ENCODE data around the gene STX11.
"Not testable (repeated sequence)": the region's sequence is repeated elsewhere in the genome, so short reads cannot be mapped to it uniquely, and the experiment has no call there.

The STX11 gene

DNA sequence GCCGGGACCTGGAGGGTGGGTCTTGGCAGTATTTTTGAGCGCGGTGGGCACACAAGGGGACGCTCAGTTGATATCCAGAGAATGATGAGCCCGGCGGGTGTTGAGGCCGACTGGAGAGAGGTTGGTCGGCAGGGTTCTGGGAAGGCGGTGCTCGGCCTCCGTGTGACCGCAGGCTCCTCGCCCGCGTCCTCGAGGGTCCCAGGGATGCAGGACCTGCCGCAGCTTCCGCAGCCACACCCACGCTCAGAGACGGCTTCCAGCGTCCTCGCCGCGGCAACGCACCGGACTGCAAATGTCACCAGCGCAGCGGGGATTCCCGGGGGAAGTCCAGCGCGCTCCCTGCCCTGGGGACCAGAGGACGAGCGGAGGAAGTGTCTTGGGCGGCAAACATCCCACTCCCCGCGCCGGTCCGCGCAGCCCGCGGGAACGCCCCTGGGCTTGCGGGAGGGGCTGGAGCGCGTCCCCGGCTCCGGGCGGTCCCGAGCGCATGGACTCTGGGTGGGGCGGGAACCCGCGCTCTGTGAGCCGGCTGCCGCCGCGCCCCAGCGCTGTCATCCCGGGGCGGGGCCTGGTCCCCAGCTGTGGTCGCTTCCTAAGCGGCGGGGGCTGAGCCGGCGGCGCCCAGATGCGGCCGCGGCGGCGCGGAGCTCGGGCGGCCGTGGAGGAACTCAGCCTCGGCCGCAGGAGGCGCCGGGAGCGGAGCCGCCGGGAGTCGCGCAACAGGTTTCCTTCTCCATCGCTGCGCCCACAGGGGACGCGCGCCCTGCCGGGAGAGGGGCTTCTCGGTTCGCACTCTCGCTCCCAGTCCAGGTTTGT lies at the start of gene STX11:
TSS of gene STX11 (plus strand) at position 624 of the 816 bp plus-strand sequence. CDS start 36,111 bp downstream, outside the sequence.
- peak; percentile 77 for DNase-seq

DNA sequence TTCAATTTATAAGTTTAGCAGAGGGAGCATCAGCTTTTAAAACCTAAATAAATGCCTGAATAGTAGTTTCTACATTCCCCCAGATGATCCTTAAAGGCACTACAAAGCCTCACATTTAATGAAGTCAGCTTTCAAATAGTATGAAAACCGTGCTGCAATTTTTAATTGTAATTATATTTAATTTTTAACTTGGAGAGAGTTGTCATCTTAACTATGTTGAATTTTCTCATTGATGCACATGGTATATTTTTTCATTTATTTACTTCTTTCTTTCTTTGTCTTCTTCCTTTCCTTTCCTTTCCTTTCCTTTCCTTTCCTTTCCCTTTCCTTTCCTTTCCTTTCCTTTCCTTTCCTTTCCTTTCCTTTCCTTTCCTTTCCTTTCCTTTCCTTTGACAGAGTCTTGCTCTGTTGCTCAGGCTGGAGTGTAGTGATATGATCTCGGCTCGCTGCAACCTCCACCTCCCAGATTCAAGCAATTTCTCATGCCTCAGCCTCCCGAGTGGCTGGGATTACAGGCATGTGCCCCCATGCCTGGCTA lies 47.2 kb upstream of the STX11 start:
- DNase-seq: no peak

DNA sequence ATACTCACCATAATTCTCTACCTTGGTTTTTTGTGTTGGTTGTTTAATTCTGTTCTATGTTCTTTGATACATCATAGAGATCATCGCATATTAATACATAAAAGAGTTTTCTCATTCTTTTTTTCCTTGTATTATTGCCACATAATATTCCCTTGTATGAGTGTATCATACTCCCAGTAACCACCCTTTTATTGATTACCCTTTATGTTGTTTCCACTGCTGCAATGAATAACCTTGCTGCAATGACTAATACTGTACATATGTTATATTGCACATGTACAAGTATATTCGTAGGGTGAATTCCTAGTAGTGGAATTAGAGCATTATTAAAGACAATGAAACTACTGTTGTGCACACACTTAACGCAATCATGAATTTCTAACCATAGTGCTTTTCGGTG lies 45.8 kb upstream of the STX11 start:
- DNase-seq: no peak

GRCh38 chr6:144104898-144105487 lies 45.3 kb upstream of the STX11 start:
- DNase-seq: no peak

DNA sequence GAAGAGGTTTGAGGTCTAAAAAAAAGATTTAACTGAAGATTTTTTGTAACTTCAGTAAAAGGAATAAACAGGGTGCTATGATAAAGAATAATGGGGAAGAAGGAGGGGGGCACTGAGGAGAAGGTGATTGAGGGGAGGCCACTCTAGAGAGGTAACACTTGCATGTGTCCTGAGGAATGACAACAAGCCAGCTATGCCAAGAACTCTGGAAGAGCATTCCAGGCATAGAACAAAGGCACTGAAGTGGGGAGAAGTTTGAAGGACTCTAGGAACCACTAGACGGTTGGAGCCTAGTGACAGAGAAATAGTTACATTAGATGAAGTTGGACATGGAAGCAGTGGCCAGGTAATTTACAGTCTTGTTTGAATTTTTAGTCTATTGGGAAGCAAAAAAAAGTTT lies 44.1 kb upstream of the STX11 start:
- no peak for DNase-seq

- DNase-seq: no peak
These were observed 40.1 kb upstream of the STX11 start for GRCh38 chr6:144110210-144110609.

DNA sequence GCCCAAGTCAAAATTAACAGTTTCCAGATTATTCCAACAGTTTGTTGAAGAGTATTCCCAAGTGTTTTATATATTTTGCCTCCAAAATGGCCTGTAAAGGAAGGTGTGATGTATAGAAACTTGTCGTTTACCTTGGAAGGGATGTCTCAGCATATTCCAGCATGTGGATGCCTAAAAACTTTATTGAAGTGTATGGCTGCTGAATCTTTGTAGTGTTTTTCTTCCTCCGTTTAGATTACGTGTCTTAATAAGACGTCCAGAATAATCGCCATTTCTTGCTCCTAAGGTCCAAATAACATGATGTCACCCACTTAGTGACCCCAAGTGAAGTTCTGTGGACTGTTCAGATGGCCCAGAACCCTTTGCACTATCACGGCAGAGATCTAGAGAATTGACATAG lies 37.0 kb upstream of the STX11 start:
- DNase-seq: no peak

- no peak for DNase-seq
These were observed 35.1 kb upstream of the STX11 start for GRCh38 chr6:144115219-144115618.

DNA sequence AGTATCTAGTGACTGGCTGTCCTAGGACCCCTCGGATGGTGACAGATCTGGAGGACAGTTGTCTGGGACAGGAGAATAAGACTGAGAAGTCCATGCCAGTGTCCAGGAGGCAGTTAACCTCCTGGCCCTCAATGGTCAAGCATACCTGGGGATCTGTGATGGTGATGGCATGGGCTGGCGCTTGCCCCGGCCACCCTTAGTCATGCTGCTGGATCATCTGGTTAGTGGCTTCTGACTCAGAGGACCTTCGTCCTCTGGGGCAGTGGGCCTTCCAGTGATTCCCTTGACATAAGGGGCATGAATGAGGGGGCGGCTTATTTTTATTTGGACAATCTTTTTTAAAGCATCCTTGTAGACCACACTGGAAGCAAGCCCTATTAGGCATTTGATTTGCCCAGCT lies 30.9 kb upstream of the STX11 start:
- no peak for DNase-seq

GRCh38 chr6:144122861-144123260 lies 27.5 kb upstream of the STX11 start:
- no peak for DNase-seq

GRCh38 chr6:144123421-144123820 lies 26.9 kb upstream of the STX11 start:
- DNase-seq: no peak

DNA sequence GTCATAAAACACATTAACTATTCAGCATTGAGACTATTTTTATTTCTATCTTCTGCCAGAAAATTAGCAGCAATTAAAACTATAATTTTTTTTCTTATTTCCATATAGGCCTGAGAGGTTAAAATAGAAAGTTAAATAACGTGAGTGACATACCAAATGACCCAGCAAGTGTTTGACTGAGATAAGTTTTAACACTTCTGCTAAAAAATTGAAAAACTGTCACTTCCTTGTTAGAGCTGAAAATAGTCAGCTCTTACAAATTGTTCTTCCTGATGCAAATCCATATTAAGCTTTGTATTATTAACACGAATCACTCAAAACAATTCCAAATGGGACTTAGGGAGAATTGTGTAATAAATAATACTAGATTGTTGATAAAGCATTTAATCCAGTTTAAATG lies 26.5 kb upstream of the STX11 start:
- no peak for DNase-seq

- no peak for DNase-seq
These were observed 23.2 kb upstream of the STX11 start for GRCh38 chr6:144127097-144127496.

- no peak for DNase-seq
These were observed 20.8 kb upstream of the STX11 start for GRCh38 chr6:144129469-144129868.

DNA sequence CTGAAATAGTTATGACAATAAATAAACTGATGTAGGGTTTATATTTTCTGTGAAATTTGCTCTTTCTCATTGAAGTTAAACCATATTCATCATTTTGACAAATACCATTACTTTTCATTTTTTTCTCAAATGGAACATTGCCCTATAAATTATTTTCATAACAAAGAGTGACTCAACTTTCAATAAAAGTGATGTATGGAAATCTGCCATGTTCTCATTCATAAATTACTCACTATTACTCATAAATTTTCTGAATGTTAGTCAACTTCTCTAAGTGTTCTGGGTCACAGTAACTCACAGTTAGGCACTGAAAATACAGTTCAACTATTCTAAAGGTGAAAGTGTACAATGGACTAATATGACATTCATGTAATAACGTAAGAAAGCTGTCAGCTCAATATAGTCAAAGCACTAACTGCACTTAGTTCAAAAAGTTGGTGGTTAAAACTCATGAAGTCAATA lies 19.0 kb upstream of the STX11 start:
- no peak for DNase-seq

DNA sequence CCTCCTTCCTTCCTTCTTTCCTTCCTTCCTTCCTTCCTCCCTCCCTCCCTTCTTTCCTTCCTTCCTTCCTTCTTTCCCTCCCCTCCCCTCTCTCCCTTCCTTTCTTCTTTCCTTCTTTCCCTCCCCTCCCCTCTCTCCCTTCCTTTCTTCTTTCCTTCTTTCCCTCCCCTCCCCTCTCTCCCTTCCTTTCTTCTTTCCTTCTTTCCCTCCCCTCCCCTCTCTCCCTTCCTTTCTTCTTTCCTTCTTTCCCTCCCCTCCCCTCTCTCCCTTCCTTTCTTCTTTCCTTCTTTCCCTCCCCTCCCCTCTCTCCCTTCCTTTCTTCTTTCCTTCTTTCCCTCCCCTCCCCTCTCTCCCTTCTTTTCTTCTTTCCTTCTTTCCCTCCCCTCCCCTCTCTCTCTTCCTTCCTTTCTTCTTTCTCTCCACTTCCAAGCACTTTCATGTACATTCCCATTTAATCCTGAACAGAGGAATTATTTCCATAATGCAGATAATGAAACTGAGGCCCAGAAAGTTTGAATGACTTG lies 18.1 kb upstream of the STX11 start:
- DNase-seq: not testable (repeated sequence)

- no peak for DNase-seq
These were observed 17.0 kb upstream of the STX11 start for GRCh38 chr6:144133225-144133821.

GRCh38 chr6:144134176-144134575 lies 16.1 kb upstream of the STX11 start:
- no peak for DNase-seq

DNA sequence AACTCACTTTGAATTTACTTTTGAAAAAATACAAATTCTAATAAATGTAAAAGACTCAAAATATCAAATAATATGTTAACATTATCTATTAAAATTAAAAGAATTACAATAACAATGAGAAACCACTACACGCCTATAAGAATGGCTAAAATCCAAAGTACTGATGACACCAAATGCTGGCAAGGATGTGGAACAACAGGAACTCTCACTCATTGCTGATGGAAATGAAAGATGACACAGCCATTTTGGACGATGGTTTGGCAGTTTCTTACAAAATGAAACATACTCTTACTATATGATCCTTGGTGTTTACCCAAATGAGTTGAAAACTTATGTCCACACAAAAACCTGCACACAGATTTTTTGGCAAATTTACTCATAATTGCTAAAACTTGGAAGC lies 15.6 kb upstream of the STX11 start:
- DNase-seq: no peak

- no peak for DNase-seq
These were observed 11.8 kb upstream of the STX11 start for GRCh38 chr6:144138542-144138941.

- DNase-seq: no peak
These were observed 10.5 kb upstream of the STX11 start for GRCh38 chr6:144139817-144140216.

DNA sequence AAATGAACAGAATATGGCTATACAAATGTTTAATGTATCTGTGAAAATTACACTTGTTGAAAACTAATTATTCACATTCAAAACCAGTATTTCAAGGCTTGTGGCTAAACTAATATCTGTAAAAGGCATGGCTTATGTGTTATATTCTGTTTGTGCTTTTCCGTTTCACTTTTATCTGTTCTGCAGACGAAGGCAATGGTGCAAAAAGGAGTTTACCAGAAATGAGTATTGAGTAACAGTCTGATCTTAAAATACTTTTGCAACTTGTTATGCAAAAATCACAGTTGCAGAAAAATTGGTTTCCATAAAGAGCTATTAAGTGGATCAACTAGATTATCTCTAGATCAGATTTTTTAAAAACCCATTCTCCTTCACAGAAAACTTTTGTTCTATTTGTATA lies 9.4 kb upstream of the STX11 start:
- DNase-seq: no peak

DNA sequence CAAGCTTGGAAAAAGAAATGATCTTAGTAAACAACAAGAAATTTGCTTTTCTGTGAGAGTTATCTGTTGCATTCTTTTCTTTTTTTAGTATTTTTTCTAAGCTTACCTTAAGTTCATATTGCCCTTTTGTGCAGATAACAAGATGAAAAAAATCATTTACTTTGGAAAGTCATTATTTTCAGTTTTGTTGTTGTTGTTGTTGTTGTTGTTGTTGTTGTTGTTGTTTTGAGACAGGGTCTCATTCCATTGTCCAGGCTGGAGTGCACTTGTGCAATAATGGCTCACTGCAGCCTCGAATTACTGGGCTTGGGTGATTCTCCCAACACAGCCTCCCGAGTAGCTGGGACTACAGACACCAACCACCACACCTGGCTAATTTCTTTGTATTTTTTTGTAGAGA lies 8.8 kb upstream of the STX11 start:
- no peak for DNase-seq

- no peak for DNase-seq
These were observed 7.2 kb upstream of the STX11 start for GRCh38 chr6:144143106-144143505.

Measured in right forelimb (tissue), 1 donor.